Upper lobe of right lung (tissue), 1 donor: ENCODE measurements around the gene TRPM4. TPM values are rescaled to one million over a fixed set of nuclear protein-coding genes. Genes with fewer than 3 reads are reported as not detected.
"Not testable (repeated sequence)": the region's sequence is repeated elsewhere in the genome, so short reads cannot be mapped to it uniquely, and the experiment has no call there.

Source experiments
- ATAC-seq: fragments of 200-7000 bp; cut with Tn5 transposase; one replicate; pipeline ENCODE4 v1.9.1; 2020; ENCODE audit warnings: mild to moderate bottlenecking, moderate library complexity
- DNase-seq: peaks from one replicate; pipeline ENCODE4 v3.0.0-alpha.2; 2020
- H3K27ac ChIP-seq: fragments of 200-600 bp; one replicate; pipeline ENCODE4 v1.8.0; 2022
- H3K27me3 ChIP-seq: fragments of 200-600 bp; one replicate; pipeline ENCODE4 v1.8.0; 2022; ENCODE audit warnings: mild to moderate bottlenecking
- H3K36me3 ChIP-seq: fragments of 200-600 bp; one replicate; pipeline ENCODE4 v1.8.0; 2022
- H3K4me1 ChIP-seq: fragments of 200-600 bp; one replicate; pipeline ENCODE4 v1.8.0; 2022
- H3K4me3 ChIP-seq: fragments of 200-600 bp; one replicate; pipeline ENCODE4 v1.8.0; 2022; ENCODE audit warnings: mild to moderate bottlenecking
- H3K9me3 ChIP-seq: fragments of 200-600 bp; one replicate; pipeline ENCODE4 v1.8.0; 2022
- CTCF ChIP-seq: fragments of 200-600 bp; IDR thresholded peaks from one replicate; pipeline ENCODE4 v1.8.0; 2022; ENCODE audit warnings: antibody characterized with exemption
- intact Hi-C: fragments of 100-400 bp; cut with DNase I; formaldehyde crosslinking; loops from one replicate; pipeline ENCODE4 v1.11.0; 2022
- total RNA-seq: library from RNA; stranded (reverse); fragmentation: NEBNext Ultra II Directional; extraction: Animal tissue kit (Norgen Biotek cat#: 25700); gene quantifications from one replicate; pipeline ENCODE4 v1.2.1, GENCODE V29; 2021
- donor health status: DM: no; HTN: yes; CAD: no; lungs with severe emphysema.

TRPM4 gene
- total RNA-seq, 1 donor from 2014 or later: 44.3 TPM

DNA sequence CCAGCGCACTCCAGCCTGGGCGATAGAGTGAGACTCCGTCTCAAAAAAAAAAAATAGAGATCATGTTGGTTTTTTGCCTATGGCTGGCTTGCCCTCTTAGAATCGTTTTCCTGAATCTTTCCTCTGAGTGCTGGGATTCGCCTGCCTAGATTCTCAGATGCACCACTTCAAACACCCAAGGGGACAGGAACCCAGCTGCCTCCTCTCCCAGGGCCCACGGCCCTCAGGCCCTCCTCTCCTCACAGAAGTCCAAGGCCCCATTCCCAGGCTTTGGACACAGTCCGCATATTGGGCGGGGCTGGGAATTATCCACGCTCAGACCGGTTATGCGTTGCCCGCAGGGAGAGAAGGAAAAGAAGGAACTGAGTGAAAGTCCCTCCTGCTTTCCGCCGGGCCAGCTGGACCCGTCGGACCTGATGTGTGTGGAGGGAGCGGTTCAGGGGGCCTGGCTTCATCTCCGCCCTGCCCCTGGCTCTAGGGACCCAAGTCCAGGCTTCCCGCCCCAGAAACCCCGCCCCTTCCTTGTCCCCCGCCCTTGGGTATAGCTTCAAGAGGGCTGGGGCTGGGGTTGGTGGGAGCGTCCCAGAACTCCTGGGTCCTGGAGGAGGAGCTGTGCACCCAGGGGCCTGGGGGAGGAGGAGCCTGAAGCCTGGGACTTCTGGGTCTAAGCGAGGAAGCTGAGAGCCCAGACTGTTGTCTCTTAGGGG, 32.4 kb upstream of the TRPM4 start:
- Histone ChIP-seq H3K36me3 (no peaks in the 10 kb centered on the region), H3K4me1 (peaks cover 10% of the 10 kb centered on the region), H3K27me3 (no peaks in the 10 kb centered on the region), H3K27ac (no peak overlapping the region), H3K9me3 (no peaks in the 10 kb centered on the region), H3K4me3 (no peak overlapping the region)
- ATAC-seq: no peak
- TF ChIP-seq CTCF: no peak
- no peak for DNase-seq
- intact Hi-C loops: no loop called here

- Histone ChIP-seq H3K9me3 (no peaks in the 10 kb centered on the region), H3K27me3 (no peaks in the 10 kb centered on the region), H3K4me3 (no peak overlapping the region), H3K36me3 (no peaks in the 10 kb centered on the region), H3K4me1 (peaks cover 9% of the 10 kb centered on the region), H3K27ac (no peak overlapping the region)
- intact Hi-C loops: no loop called here
- no peak for TF ChIP-seq CTCF
- ATAC-seq: no peak
- DNase-seq: no peak
These were observed 31.0 kb upstream of the TRPM4 start for GRCh38 chr19:49126575-49126974.

- H3K4me1 ChIP-seq, H3K27me3 ChIP-seq, intact Hi-C loops, ATAC-seq, H3K27ac ChIP-seq, H3K9me3 ChIP-seq, H3K36me3 ChIP-seq, DNase-seq, H3K4me3 ChIP-seq: not testable (repeated sequence)
These were observed 30.4 kb upstream of the TRPM4 start for GRCh38 chr19:49127225-49127624.

DNA sequence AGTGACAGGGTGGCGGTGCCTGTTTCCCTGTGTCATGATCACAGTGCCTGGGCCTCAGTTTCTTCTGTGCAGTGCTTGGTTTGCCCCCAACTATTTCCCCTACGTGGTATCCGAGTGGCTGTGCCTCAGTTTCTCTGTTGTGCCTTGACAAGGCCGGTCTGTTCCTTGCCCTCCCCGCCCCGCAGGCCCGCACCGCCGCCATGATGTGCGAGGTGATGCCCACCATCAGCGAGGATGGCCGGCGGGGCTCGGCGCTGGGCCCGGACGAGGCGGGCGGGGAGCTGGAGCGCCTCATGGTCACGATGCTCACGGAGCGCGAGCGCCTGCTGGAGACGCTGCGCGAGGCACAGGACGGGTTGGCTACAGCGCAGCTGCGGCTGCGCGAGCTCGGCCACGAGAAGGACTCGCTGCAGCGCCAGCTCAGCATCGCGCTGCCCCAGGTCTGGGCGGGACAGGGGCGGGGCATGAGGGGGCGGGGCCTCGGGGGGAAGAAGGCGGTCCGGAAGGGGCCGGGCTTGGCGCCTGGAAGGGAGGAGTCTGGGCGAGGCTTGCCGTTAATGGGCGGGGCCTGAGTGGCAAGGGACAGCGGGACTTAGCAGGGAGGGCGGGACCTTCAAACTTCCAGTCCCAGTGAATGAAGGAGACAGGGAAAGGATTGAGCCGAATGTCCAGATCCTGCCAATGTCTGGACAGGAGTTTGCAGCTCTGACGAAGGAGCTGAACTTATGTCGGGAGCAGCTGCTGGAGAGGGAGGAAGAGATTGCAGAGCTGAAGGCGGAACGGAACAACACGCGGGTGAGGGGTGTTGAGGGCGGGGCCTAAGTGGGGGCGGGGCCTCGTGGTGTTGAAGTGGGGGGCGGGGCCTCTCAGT, 29.7 kb upstream of the TRPM4 start:
- peak overlapping the region; percentile 43 for H3K4me3 ChIP-seq
- peaks cover 9% of the 10 kb centered on the region for H3K4me1 ChIP-seq
- no peak overlapping the region for H3K27ac ChIP-seq
- no peaks in the 10 kb centered on the region for H3K27me3 ChIP-seq
- DNase-seq: peak; percentile 98
- peak; percentile 99 for ATAC-seq
- intact Hi-C loops: no loop called here
- no peaks in the 10 kb centered on the region for H3K36me3 ChIP-seq
- TF ChIP-seq CTCF: no peak
- H3K9me3 ChIP-seq: no peaks in the 10 kb centered on the region

GRCh38 chr19:49128545-49129237, 28.9 kb upstream of the TRPM4 start:
- ATAC-seq: no peak
- H3K27ac ChIP-seq: no peak overlapping the region
- H3K36me3 ChIP-seq: no peaks in the 10 kb centered on the region
- H3K4me3 ChIP-seq: peak overlapping the region; percentile 43
- intact Hi-C loops: no loop called here
- TF ChIP-seq CTCF: no peak
- H3K4me1 ChIP-seq: peaks cover 13% of the 10 kb centered on the region
- DNase-seq: no peak
- no peaks in the 10 kb centered on the region for H3K9me3 ChIP-seq
- H3K27me3 ChIP-seq: no peaks in the 10 kb centered on the region

DNA sequence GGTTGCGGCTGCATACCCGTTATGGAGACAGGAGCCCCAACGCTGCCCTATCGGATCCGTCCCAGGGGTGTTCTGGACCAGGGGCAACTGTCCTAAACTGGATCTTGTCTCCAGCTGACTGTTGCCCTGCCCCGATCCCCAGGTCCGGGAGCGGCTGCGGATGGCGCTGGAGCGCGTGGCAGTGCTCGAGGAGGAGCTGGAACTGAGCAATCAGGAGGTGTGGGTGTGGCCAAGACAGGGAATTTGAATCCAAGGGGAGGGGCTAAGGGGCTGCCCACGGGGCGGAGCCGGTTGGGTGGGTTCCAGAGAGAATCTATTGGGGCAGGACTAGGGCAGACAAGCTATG, 28.4 kb upstream of the TRPM4 start:
- Histone ChIP-seq H3K4me1 (peaks cover 13% of the 10 kb centered on the region), H3K27me3 (no peaks in the 10 kb centered on the region), H3K27ac (no peak overlapping the region), H3K36me3 (no peaks in the 10 kb centered on the region), H3K9me3 (no peaks in the 10 kb centered on the region), H3K4me3 (no peak overlapping the region)
- no peak for DNase-seq
- intact Hi-C loops: no loop called here
- TF ChIP-seq CTCF: no peak
- ATAC-seq: no peak
